Liver (tissue), 3 donors: ENCODE data around the gene KARS1.

Experiments used
- ATF3 ChIP-seq: IDR thresholded peaks from 2 replicates; pipeline ENCODE4 v1.6.1; 2016; ENCODE audit warnings: antibody characterized with exemption
- CTCF ChIP-seq: fragments of 150-350 bp; IDR thresholded peaks from 2 replicates; pipeline ENCODE4 v1.5.1; 2017; ENCODE audit warnings: improper control_type of control experiment, low read depth, low read length; ENCODE audit not compliant: missing input control
- RAD21 ChIP-seq, 2 donors: IDR thresholded peaks; 2 replicates each; pipeline ENCODE4 v1.6.1; 2016; ENCODE audit warnings: antibody characterized with exemption in 2 of 2, mild to moderate bottlenecking in 2 of 2
- REST ChIP-seq: IDR thresholded peaks from 2 replicates; pipeline ENCODE4 v1.6.1; 2016; ENCODE audit warnings: antibody characterized with exemption, mild to moderate bottlenecking
- SP1 ChIP-seq: IDR thresholded peaks from 2 replicates; pipeline ENCODE4 v1.6.1; 2018; ENCODE audit warnings: antibody characterized with exemption, mild to moderate bottlenecking
- TAF1 ChIP-seq: conservative IDR thresholded peaks from 2 replicates; pipeline ENCODE4 v1.6.1; 2016; ENCODE audit warnings: antibody characterized with exemption, mild to moderate bottlenecking
- donor health status: healthy.
- donor health status: healthy.

- no peak for TF ChIP-seq CTCF
- TF ChIP-seq REST: no peak
- no peak for TF ChIP-seq TAF1
- TF ChIP-seq SP1: no peak
- TF ChIP-seq RAD21 (IDR thresholded peaks at IDR 0.05): no peak
- no peak for TF ChIP-seq ATF3
These were observed 56.3 kb downstream of the KARS1 start for GRCh38 chr16:75590920-75591843.
